OCI-LY1 (cell line): ENCODE results near the gene ST8SIA2.

ENCODE experiments used
- H2AFZ ChIP-seq: fragments of 200-600 bp; sonication (generic), shearing (Covaris generic); 2 replicates; pipeline ENCODE4 v1.6.0; 2014; ENCODE audit warnings: antibody characterized with exemption, mild to moderate bottlenecking, low read length
- H3F3A ChIP-seq: fragments of 200-600 bp; sonication (generic), shearing (Covaris generic); 2 replicates; pipeline ENCODE4 v1.6.0; 2014; ENCODE audit warnings: mild to moderate bottlenecking, antibody characterized with exemption, low read length, moderate library complexity; ENCODE audit not compliant: insufficient read depth
- H3K27ac ChIP-seq: fragments of 200-600 bp; sonication (generic); 2 replicates; pipeline ENCODE4 v1.5.1; 2014; ENCODE audit warnings: low read length, mixed run types, mild to moderate bottlenecking, low read depth; ENCODE audit not compliant: poor library complexity, severe bottlenecking
- H3K27me3 ChIP-seq: fragments of 200-600 bp; sonication (generic); 2 replicates; pipeline ENCODE4 v1.6.0; 2014; ENCODE audit warnings: antibody characterized with exemption, mild to moderate bottlenecking, low read length, moderate library complexity; ENCODE audit not compliant: insufficient read depth
- H3K36me3 ChIP-seq: fragments of 200-600 bp; sonication (generic); 2 replicates; pipeline ENCODE4 v1.6.1; 2014; ENCODE audit warnings: mild to moderate bottlenecking, antibody characterized with exemption, low read length, moderate library complexity, mixed read lengths; ENCODE audit not compliant: insufficient read depth
- H3K4me1 ChIP-seq: fragments of 200-600 bp; sonication (generic); 2 replicates; pipeline ENCODE4 v1.5.1; 2014; ENCODE audit warnings: mild to moderate bottlenecking, low read length, moderate library complexity; ENCODE audit not compliant: insufficient read depth, severe bottlenecking
- H3K4me2 ChIP-seq: fragments of 200-600 bp; sonication (generic), shearing (Covaris generic); 2 replicates; pipeline ENCODE4 v1.6.1; 2014; ENCODE audit warnings: low read length
- H3K4me3 ChIP-seq: fragments of 200-600 bp; sonication (generic); 2 replicates; pipeline ENCODE4 v1.5.1; 2014; ENCODE audit warnings: low read length, low read depth, mild to moderate bottlenecking, mixed read lengths; ENCODE audit not compliant: poor library complexity, severe bottlenecking
- H3K79me2 ChIP-seq: fragments of 200-600 bp; shearing (Covaris generic); 2 replicates; pipeline ENCODE4 v1.6.1; 2016; ENCODE audit warnings: mixed run types, low read length, mixed read lengths; ENCODE audit not compliant: insufficient read depth
- H3K9ac ChIP-seq: fragments of 200-600 bp; sonication (generic), shearing (Covaris generic); 2 replicates; pipeline ENCODE4 v1.6.1; 2014; ENCODE audit warnings: mild to moderate bottlenecking, low read length, mixed read lengths
- H3K9me2 ChIP-seq: fragments of 200-600 bp; sonication (generic), shearing (Covaris generic); 2 replicates; pipeline ENCODE4 v1.6.1; 2014; ENCODE audit warnings: low read depth, mild to moderate bottlenecking, low read length, mixed read lengths
- H3K9me3 ChIP-seq: fragments of 200-600 bp; shearing (Covaris generic); 2 replicates; pipeline ENCODE4 v1.6.1; 2014; ENCODE audit warnings: low read length, mixed read lengths
- H4K20me1 ChIP-seq: fragments of 200-600 bp; sonication (generic), shearing (Covaris generic); 2 replicates; pipeline ENCODE4 v1.6.0; 2016; ENCODE audit warnings: mild to moderate bottlenecking, low read length; ENCODE audit not compliant: insufficient read depth
- EZH2 ChIP-seq: fragments of 200-600 bp; sonication (generic), shearing (Covaris generic); IDR thresholded peaks from 2 replicates; pipeline ENCODE4 v1.8.0; 2017; ENCODE audit warnings: borderline replicate concordance, mixed run types, mild to moderate bottlenecking, antibody characterized with exemption, low read length, moderate library complexity, mixed read lengths
- TF ChIP-seq, protein P1 (sequence below): fragments of 200-600 bp; sonication (generic), shearing (Covaris generic); IDR thresholded peaks from 2 replicates; pipeline ENCODE4 v1.5.1; 2017; ENCODE audit warnings: mild to moderate bottlenecking, antibody characterized with exemption, low read length, moderate library complexity, mixed read lengths

Gene ST8SIA2

DNA sequence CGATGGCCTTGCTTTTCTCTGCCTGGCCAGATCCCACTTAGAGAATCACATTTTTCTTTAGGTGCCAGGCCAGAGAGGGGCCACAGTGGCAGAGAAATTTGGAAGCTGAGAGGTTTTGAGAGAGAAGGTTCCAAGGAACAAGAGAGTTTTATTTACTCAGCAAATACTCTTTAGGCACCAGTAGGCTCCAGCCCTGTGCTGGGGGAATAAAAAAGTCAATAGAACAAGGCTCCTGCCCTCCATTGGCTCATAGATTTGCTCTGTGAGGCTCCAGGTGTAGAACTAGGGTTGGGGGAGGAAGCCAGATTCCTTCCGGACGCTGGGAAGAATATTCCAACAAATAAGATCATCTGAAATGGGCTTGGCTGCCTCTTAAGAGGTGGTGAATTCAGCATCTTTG is 59.9 kb downstream of the ST8SIA2 start:
- Histone ChIP-seq H3K27ac (no peak overlapping the region), H3K9ac (no peak overlapping the region), H3K27me3 (no peaks in the 10 kb centered on the region; the same call in 1 of the 2 replicates), H3K9me2 (no peaks in the 10 kb centered on the region), H3K4me1 (no peaks in the 10 kb centered on the region), H3F3A (no peaks in the 10 kb centered on the region), H3K79me2 (no peaks in the 10 kb centered on the region), H3K9me3 (no peaks in the 10 kb centered on the region), H3K4me3 (no peak overlapping the region), H3K4me2 (no peak overlapping the region), H4K20me1 (no peaks in the 10 kb centered on the region), H3K36me3 (no peaks in the 10 kb centered on the region), H2AFZ (no peak overlapping the region)
- no peak for TF ChIP-seq EZH2
- TF ChIP-seq, protein P1, sequence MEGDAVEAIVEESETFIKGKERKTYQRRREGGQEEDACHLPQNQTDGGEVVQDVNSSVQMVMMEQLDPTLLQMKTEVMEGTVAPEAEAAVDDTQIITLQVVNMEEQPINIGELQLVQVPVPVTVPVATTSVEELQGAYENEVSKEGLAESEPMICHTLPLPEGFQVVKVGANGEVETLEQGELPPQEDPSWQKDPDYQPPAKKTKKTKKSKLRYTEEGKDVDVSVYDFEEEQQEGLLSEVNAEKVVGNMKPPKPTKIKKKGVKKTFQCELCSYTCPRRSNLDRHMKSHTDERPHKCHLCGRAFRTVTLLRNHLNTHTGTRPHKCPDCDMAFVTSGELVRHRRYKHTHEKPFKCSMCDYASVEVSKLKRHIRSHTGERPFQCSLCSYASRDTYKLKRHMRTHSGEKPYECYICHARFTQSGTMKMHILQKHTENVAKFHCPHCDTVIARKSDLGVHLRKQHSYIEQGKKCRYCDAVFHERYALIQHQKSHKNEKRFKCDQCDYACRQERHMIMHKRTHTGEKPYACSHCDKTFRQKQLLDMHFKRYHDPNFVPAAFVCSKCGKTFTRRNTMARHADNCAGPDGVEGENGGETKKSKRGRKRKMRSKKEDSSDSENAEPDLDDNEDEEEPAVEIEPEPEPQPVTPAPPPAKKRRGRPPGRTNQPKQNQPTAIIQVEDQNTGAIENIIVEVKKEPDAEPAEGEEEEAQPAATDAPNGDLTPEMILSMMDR: no peak

DNA sequence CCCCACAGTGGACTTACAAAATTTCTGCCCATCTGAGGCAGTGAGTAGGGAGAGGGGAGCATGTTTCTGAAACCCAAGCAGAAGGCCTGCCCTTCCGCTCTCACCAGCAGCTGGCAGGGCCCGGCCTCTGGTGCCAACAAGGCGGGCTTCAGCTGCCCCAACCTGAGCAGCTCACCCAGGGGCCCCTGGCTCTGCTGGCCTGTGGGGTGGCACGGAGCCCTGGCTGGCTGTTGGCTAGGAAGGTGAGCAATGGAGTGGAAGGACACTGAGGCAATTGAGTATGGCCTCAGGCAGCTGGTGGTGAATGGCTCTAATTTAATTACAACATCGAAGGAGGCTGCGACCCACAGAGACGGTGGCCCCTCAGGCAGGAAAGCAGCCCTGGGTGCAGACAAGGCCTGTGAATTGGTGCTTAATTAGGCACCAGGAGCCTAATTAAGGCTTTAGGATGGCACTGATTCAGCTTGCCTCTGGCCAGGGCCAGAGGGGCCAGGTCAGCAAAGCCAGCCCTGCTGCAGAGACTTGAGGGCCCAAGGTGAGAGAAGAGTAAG is 60.9 kb downstream of the ST8SIA2 start:
- no peak overlapping the region for H3K27ac ChIP-seq
- no peaks in the 10 kb centered on the region for H3K36me3 ChIP-seq
- H3K9me2 ChIP-seq: no peaks in the 10 kb centered on the region
- no peaks in the 10 kb centered on the region for H3F3A ChIP-seq
- TF ChIP-seq EZH2: no peak
- TF ChIP-seq, protein P1: no peak
- H3K27me3 ChIP-seq: no peaks in the 10 kb centered on the region; the same call in 1 of the 2 replicates
- no peaks in the 10 kb centered on the region for H3K79me2 ChIP-seq
- no peak overlapping the region for H3K9ac ChIP-seq
- H3K4me3 ChIP-seq: no peak overlapping the region
- no peak overlapping the region for H3K4me2 ChIP-seq
- no peaks in the 10 kb centered on the region for H3K9me3 ChIP-seq
- no peaks in the 10 kb centered on the region for H3K4me1 ChIP-seq
- no peak overlapping the region for H2AFZ ChIP-seq
- H4K20me1 ChIP-seq: no peaks in the 10 kb centered on the region

- Histone ChIP-seq H3K9me2 (no peaks in the 10 kb centered on the region), H2AFZ (no peak overlapping the region), H3K4me3 (no peak overlapping the region), H3K36me3 (no peaks in the 10 kb centered on the region), H3K79me2 (no peaks in the 10 kb centered on the region), H4K20me1 (no peaks in the 10 kb centered on the region), H3K4me2 (no peak overlapping the region), H3F3A (no peaks in the 10 kb centered on the region), H3K27ac (no peak overlapping the region), H3K9me3 (no peaks in the 10 kb centered on the region), H3K27me3 (no peaks in the 10 kb centered on the region; the same call in 1 of the 2 replicates), H3K9ac (no peak overlapping the region), H3K4me1 (no peaks in the 10 kb centered on the region)
- TF ChIP-seq, protein P1: no peak
- no peak for TF ChIP-seq EZH2
These were observed 61.6 kb downstream of the ST8SIA2 start for GRCh38 chr15:92455271-92455670.
